Measurements from ENCODE around the gene GPATCH2L. TPM values are rescaled to one million over a fixed set of nuclear protein-coding genes. Genes with fewer than 3 reads are reported as not detected.

GPATCH2L gene
- total and polyA plus RNA-seq, 2 donors (not counting 1 experiment from before 2014, with no cell fraction given), result 19.4 to 50.5 TPM

GRCh38 chr14:76252471-76252870 lies 100.7 kb downstream of the GPATCH2L start:
- no peak for DNase-seq (ENCODE audit: low read depth in 2 of 2)
- H3K79me2 ChIP-seq (ENCODE audit: control insufficient read depth, insufficient read depth, low read length), result no peaks in the 10 kb centered on the region
- no peak overlapping the region for H3K9ac ChIP-seq (ENCODE audit: insufficient read depth, low read length)
- H3K27ac ChIP-seq (ENCODE audit: insufficient read depth, low read length), result no peak overlapping the region
- no peaks in the 10 kb centered on the region for H3K36me3 ChIP-seq (ENCODE audit: control insufficient read depth, insufficient read depth, low read length)
- H2AFZ ChIP-seq (ENCODE audit: low read length), result no peak overlapping the region
- no peak overlapping the region for H3K4me3 ChIP-seq (replicated peaks in 1 of 4; ENCODE audit: control extremely low read depth in 1 of 4, insufficient read depth in 1 of 4, low read depth in 3 of 4, low read length in 4 of 4)
- H3K4me2 ChIP-seq (ENCODE audit: extremely low read depth, insufficient read depth, low read length), result no peak overlapping the region
- no peaks in the 10 kb centered on the region for H4K20me1 ChIP-seq (ENCODE audit: control insufficient read depth, extremely low read depth, insufficient read depth, low read length)
- H3K27me3 ChIP-seq (ENCODE audit: control insufficient read depth, insufficient read depth, low read length), result no peaks in the 10 kb centered on the region
- H3K9me3 ChIP-seq (ENCODE audit: control insufficient read depth, insufficient read depth, low read depth, low read length), result no peaks in the 10 kb centered on the region
- TF ChIP-seq EZH2 (IDR thresholded peaks at IDR 0.05; ENCODE audit: low read length, missing control alignments) (no peak), CTCF (conservative IDR thresholded peaks at IDR 0.05 in 1 of 2, IDR thresholded peaks at IDR 0.05 in 1 of 2; ENCODE audit: low read depth in 1 of 2, low read length in 2 of 2) (no peak)
- no peaks in the 10 kb centered on the region for H3K4me1 ChIP-seq (ENCODE audit: control insufficient read depth, extremely low read depth, insufficient read depth, low read length)

- H3K27ac ChIP-seq (ENCODE audit: insufficient read depth, low read length), result no peak overlapping the region
- H3K4me2 ChIP-seq (ENCODE audit: extremely low read depth, insufficient read depth, low read length), result no peak overlapping the region
- no peaks in the 10 kb centered on the region for H3K27me3 ChIP-seq (ENCODE audit: control insufficient read depth, insufficient read depth, low read length)
- TF ChIP-seq CTCF (conservative IDR thresholded peaks at IDR 0.05 in 1 of 2, IDR thresholded peaks at IDR 0.05 in 1 of 2; ENCODE audit: low read depth in 1 of 2, low read length in 2 of 2) (no peak), EZH2 (IDR thresholded peaks at IDR 0.05; ENCODE audit: low read length, missing control alignments) (no peak)
- no peak overlapping the region for H2AFZ ChIP-seq (ENCODE audit: low read length)
- H3K9ac ChIP-seq (ENCODE audit: insufficient read depth, low read length), result no peak overlapping the region
- no peak overlapping the region for H3K4me3 ChIP-seq (replicated peaks in 1 of 4; ENCODE audit: control extremely low read depth in 1 of 4, insufficient read depth in 1 of 4, low read depth in 3 of 4, low read length in 4 of 4)
- no peak for DNase-seq (ENCODE audit: low read depth in 2 of 2)
- H3K36me3 ChIP-seq (ENCODE audit: control insufficient read depth, insufficient read depth, low read length), result no peaks in the 10 kb centered on the region
- H3K79me2 ChIP-seq (ENCODE audit: control insufficient read depth, insufficient read depth, low read length), result no peaks in the 10 kb centered on the region
- H3K4me1 ChIP-seq (ENCODE audit: control insufficient read depth, extremely low read depth, insufficient read depth, low read length), result no peaks in the 10 kb centered on the region
- H4K20me1 ChIP-seq (ENCODE audit: control insufficient read depth, extremely low read depth, insufficient read depth, low read length), result no peaks in the 10 kb centered on the region
- H3K9me3 ChIP-seq (ENCODE audit: control insufficient read depth, insufficient read depth, low read depth, low read length), result no peaks in the 10 kb centered on the region
Observed at GRCh38 chr14:76253111-76253510, 101.4 kb downstream of the GPATCH2L start.

GRCh38 chr14:76256545-76256944 lies 104.8 kb downstream of the GPATCH2L start:
- no peak overlapping the region for H3K4me2 ChIP-seq (ENCODE audit: extremely low read depth, insufficient read depth, low read length)
- no peaks in the 10 kb centered on the region for H3K27me3 ChIP-seq (ENCODE audit: control insufficient read depth, insufficient read depth, low read length)
- TF ChIP-seq CTCF (conservative IDR thresholded peaks at IDR 0.05 in 1 of 2, IDR thresholded peaks at IDR 0.05 in 1 of 2; ENCODE audit: low read depth in 1 of 2, low read length in 2 of 2) (no peak), EZH2 (IDR thresholded peaks at IDR 0.05; ENCODE audit: low read length, missing control alignments) (no peak)
- H3K9ac ChIP-seq (ENCODE audit: insufficient read depth, low read length), result no peak overlapping the region
- H3K4me3 ChIP-seq (replicated peaks in 1 of 4; ENCODE audit: control extremely low read depth in 1 of 4, insufficient read depth in 1 of 4, low read depth in 3 of 4, low read length in 4 of 4), result no peak overlapping the region
- no peaks in the 10 kb centered on the region for H3K4me1 ChIP-seq (ENCODE audit: control insufficient read depth, extremely low read depth, insufficient read depth, low read length)
- no peak overlapping the region for H2AFZ ChIP-seq (ENCODE audit: low read length)
- H3K9me3 ChIP-seq (ENCODE audit: control insufficient read depth, insufficient read depth, low read depth, low read length), result no peaks in the 10 kb centered on the region
- no peaks in the 10 kb centered on the region for H4K20me1 ChIP-seq (ENCODE audit: control insufficient read depth, extremely low read depth, insufficient read depth, low read length)
- no peaks in the 10 kb centered on the region for H3K79me2 ChIP-seq (ENCODE audit: control insufficient read depth, insufficient read depth, low read length)
- H3K36me3 ChIP-seq (ENCODE audit: control insufficient read depth, insufficient read depth, low read length), result no peaks in the 10 kb centered on the region
- no peak for DNase-seq (ENCODE audit: low read depth in 2 of 2)
- no peak overlapping the region for H3K27ac ChIP-seq (ENCODE audit: insufficient read depth, low read length)
